DOHH2 (cell line): ENCODE measurements around the gene LIPA.

Experiments used
- H3F3A ChIP-seq: fragments of 200-600 bp; sonication (generic), shearing (Covaris generic); 2 replicates; pipeline ENCODE4 v1.6.0; 2016; ENCODE audit warnings: antibody characterized with exemption, mild to moderate bottlenecking; ENCODE audit not compliant: control insufficient read depth, insufficient read depth
- H3K27ac ChIP-seq: fragments of 200-600 bp; sonication (generic); 2 replicates; pipeline ENCODE4 v1.5.1; 2014; ENCODE audit warnings: low read depth, mild to moderate bottlenecking, low read length, moderate library complexity
- H3K27me3 ChIP-seq: fragments of 200-600 bp; sonication (generic); 2 replicates; pipeline ENCODE4 v1.6.1; 2014; ENCODE audit warnings: mild to moderate bottlenecking, low read length, mixed read lengths; ENCODE audit not compliant: control insufficient read depth
- H3K36me3 ChIP-seq: fragments of 200-600 bp; sonication (generic); 2 replicates; pipeline ENCODE4 v1.6.1; 2014; ENCODE audit warnings: mild to moderate bottlenecking, low read length, moderate library complexity, mixed read lengths; ENCODE audit not compliant: control insufficient read depth
- H3K4me1 ChIP-seq: fragments of 200-600 bp; sonication (generic); 2 replicates; pipeline ENCODE4 v1.6.1; 2014; ENCODE audit warnings: mild to moderate bottlenecking, low read length, mixed read lengths; ENCODE audit not compliant: control insufficient read depth
- H3K4me2 ChIP-seq: fragments of 200-600 bp; sonication (generic); 2 replicates; pipeline ENCODE4 v1.6.0; 2014; ENCODE audit warnings: mild to moderate bottlenecking, low read length, moderate library complexity
- H3K4me3 ChIP-seq: fragments of 200-600 bp; sonication (generic); 2 replicates; pipeline ENCODE4 v1.5.1; 2014; ENCODE audit warnings: mild to moderate bottlenecking, low read length, mixed read lengths
- H3K79me2 ChIP-seq: fragments of 200-600 bp; sonication (generic); 2 replicates; pipeline ENCODE4 v1.6.1; 2014; ENCODE audit warnings: mild to moderate bottlenecking, low read length, mixed read lengths; ENCODE audit not compliant: control insufficient read depth
- H3K9me2 ChIP-seq: fragments of 200-600 bp; sonication (generic); replicated peaks from 2 replicates; pipeline ENCODE4 v1.6.1; 2014; ENCODE audit warnings: mild to moderate bottlenecking, low read length, mixed read lengths; ENCODE audit not compliant: control insufficient read depth
- H3K9me3 ChIP-seq: fragments of 200-600 bp; sonication (generic); 2 replicates; pipeline ENCODE4 v1.6.1; 2014; ENCODE audit warnings: antibody characterized with exemption, low read length, mixed read lengths; ENCODE audit not compliant: control insufficient read depth, insufficient read depth
- H4K20me1 ChIP-seq: fragments of 200-600 bp; sonication (generic); 2 replicates; pipeline ENCODE4 v1.6.0; 2014; ENCODE audit warnings: low read depth, mild to moderate bottlenecking, antibody characterized with exemption, low read length, moderate library complexity; ENCODE audit not compliant: control insufficient read depth, insufficient read depth
- EZH2phosphoT487 ChIP-seq: fragments of 200-600 bp; sonication (generic); IDR thresholded peaks from 2 replicates; pipeline ENCODE4 v1.6.1; 2017; ENCODE audit warnings: borderline replicate concordance, mild to moderate bottlenecking, antibody characterized with exemption, low read length, moderate library complexity, mixed read lengths
- TF ChIP-seq, protein P1 (sequence below): fragments of 200-600 bp; sonication (generic); IDR thresholded peaks from one replicate; pipeline ENCODE4 v1.5.1; 2014; ENCODE audit warnings: antibody characterized with exemption, mild to moderate bottlenecking, low read depth, low read length; ENCODE audit not compliant: poor library complexity, severe bottlenecking

LIPA gene

DNA sequence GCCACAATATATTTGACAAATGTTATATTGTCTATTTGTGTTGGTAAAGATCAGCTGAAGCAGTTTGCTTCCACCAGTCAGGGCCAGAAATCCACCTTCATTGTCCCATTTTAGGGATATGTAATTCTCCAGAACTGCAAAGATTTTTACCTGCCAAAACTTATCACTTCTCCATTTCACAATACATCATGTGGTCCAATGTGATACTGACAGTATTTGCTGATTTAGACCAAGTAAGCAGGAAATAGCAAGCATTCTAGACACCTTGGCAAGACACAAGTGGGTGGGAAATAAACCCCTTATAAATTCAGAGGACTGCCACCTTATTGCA, 18.5 kb upstream of the LIPA start:
- no peaks in the 10 kb centered on the region for H3K27me3 ChIP-seq
- no peaks in the 10 kb centered on the region for H3F3A ChIP-seq
- no peaks in the 10 kb centered on the region for H3K9me2 ChIP-seq
- H3K27ac ChIP-seq = no peak overlapping the region
- no peaks in the 10 kb centered on the region for H3K79me2 ChIP-seq
- H3K4me2 ChIP-seq = no peak overlapping the region
- H3K4me3 ChIP-seq = no peak overlapping the region
- no peaks in the 10 kb centered on the region for H3K9me3 ChIP-seq
- no peaks in the 10 kb centered on the region for H3K36me3 ChIP-seq
- no peak for TF ChIP-seq EZH2phosphoT487
- TF ChIP-seq, protein P1, sequence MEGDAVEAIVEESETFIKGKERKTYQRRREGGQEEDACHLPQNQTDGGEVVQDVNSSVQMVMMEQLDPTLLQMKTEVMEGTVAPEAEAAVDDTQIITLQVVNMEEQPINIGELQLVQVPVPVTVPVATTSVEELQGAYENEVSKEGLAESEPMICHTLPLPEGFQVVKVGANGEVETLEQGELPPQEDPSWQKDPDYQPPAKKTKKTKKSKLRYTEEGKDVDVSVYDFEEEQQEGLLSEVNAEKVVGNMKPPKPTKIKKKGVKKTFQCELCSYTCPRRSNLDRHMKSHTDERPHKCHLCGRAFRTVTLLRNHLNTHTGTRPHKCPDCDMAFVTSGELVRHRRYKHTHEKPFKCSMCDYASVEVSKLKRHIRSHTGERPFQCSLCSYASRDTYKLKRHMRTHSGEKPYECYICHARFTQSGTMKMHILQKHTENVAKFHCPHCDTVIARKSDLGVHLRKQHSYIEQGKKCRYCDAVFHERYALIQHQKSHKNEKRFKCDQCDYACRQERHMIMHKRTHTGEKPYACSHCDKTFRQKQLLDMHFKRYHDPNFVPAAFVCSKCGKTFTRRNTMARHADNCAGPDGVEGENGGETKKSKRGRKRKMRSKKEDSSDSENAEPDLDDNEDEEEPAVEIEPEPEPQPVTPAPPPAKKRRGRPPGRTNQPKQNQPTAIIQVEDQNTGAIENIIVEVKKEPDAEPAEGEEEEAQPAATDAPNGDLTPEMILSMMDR = no peak
- no peaks in the 10 kb centered on the region for H4K20me1 ChIP-seq
- H3K4me1 ChIP-seq = no peaks in the 10 kb centered on the region

DNA sequence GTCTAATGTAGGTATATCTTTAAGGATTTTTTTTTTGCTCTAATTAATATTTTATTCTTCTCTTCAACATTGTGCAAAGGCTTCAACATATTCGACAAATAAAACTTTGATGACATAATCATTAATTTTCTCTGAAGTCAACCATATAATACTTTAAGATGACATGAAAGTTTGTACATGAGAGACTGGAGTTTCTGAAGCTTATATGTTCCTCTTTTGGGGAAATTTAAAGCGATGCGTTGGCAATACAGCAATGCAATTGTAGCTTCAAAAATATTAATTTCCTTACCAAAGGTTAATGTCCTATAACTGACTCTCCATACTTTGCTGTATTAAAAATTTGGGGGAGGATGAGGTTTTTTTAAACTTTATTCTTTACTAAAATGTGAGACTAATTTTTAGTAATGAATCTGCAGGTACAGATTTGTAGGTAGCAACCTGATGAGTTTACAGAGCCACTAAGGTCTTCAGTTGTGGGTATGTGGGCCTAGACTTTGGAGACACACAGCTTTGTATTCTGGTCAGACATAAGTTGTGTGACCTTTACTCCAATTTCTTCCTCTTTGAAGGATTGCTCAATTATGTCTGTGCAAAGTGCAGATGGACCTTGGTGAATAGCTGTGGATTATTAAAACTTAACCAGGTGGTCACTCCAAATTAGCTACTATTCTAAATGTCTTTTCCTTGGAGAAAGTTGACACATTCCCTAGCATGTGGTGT, 18.0 kb upstream of the LIPA start:
- H4K20me1 ChIP-seq = no peaks in the 10 kb centered on the region
- TF ChIP-seq, protein P1 = no peak
- TF ChIP-seq EZH2phosphoT487 = no peak
- no peaks in the 10 kb centered on the region for H3K9me2 ChIP-seq
- H3K4me1 ChIP-seq = no peaks in the 10 kb centered on the region
- no peak overlapping the region for H3K4me3 ChIP-seq
- H3K4me2 ChIP-seq = no peak overlapping the region
- H3K79me2 ChIP-seq = no peaks in the 10 kb centered on the region
- H3K36me3 ChIP-seq = no peaks in the 10 kb centered on the region
- no peaks in the 10 kb centered on the region for H3F3A ChIP-seq
- H3K27me3 ChIP-seq = no peaks in the 10 kb centered on the region
- H3K9me3 ChIP-seq = peaks cover 3% of the 10 kb centered on the region; the same call in 1 of the 2 replicates
- no peak overlapping the region for H3K27ac ChIP-seq

DNA sequence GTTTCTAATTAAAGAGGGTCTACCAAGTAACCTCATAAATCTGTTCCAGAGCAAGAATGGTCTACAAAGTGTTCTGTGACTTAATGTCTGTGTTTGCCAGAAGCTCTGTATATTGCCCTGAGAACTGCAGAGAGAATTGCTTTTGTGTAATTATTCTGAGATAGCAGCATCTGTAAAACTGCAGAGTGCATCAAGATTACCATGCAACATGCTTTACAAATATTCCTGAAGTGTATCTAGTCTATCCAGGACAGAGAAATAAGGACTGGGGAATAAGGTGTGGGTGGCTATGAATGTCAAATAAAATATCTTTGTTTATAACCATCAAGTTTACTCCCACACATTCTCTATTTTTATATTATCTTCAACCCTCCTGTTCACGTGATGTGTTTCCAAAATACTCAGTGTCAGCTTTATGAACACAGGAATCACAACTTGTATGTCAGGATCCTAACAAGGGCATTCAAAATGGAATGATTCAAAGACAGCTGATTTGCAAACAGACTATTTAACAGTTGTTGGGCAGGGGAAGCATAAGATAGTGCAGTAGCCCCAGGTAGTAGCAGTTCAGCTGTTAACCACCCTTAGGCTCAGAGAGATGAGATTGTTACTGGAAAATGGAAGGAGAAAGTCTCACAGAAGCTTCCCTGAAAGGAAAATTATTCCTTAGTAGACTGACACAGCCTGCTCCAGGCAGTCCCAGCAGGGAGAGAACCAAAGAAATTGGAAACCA, 15.3 kb upstream of the LIPA start:
- H4K20me1 ChIP-seq = no peaks in the 10 kb centered on the region
- no peak overlapping the region for H3K4me2 ChIP-seq
- H3K36me3 ChIP-seq = no peaks in the 10 kb centered on the region
- no peaks in the 10 kb centered on the region for H3K9me2 ChIP-seq
- no peak for TF ChIP-seq EZH2phosphoT487
- TF ChIP-seq, protein P1 = no peak
- no peaks in the 10 kb centered on the region for H3F3A ChIP-seq
- no peaks in the 10 kb centered on the region for H3K79me2 ChIP-seq
- peaks cover 17% of the 10 kb centered on the region; the same call in 1 of the 2 replicates for H3K9me3 ChIP-seq
- H3K4me1 ChIP-seq = no peaks in the 10 kb centered on the region
- H3K27me3 ChIP-seq = no peaks in the 10 kb centered on the region
- no peak overlapping the region for H3K27ac ChIP-seq
- H3K4me3 ChIP-seq = no peak overlapping the region
